HG03432 (cell line): Measurements from ENCODE around the gene CSMD2.
"Not testable (repeated sequence)": the region's sequence is repeated elsewhere in the genome, so short reads cannot be mapped to it uniquely, and the experiment has no call there.

ENCODE experiments used
- ATAC-seq: cut with Tn5 transposase; IDR thresholded peaks from one replicate; pipeline ENCODE4 v1.9.1; 2021; ENCODE audit warnings: mild to moderate bottlenecking, moderate library complexity; ENCODE audit not compliant: unreplicated experiment

CSMD2 gene

DNA sequence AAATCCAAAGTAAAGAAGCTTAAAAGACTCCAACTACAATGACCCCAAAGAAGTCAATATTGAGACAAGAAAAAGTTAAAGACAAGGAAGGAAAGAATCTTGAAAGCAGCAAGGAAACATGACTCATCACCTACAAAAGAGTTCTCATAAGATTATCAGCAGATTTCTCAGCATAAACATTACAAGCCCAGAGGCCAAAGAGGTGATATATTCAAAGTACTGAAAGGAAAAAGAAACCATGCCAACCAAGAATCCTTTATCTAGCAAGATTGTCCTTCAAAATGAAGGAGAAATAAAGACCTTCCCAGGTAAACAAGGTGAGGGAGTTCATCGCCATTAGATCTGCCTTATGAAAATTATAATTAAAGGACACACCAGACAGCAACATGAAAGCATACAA is 49.8 kb downstream of the CSMD2 start:
- ATAC-seq = no peak

DNA sequence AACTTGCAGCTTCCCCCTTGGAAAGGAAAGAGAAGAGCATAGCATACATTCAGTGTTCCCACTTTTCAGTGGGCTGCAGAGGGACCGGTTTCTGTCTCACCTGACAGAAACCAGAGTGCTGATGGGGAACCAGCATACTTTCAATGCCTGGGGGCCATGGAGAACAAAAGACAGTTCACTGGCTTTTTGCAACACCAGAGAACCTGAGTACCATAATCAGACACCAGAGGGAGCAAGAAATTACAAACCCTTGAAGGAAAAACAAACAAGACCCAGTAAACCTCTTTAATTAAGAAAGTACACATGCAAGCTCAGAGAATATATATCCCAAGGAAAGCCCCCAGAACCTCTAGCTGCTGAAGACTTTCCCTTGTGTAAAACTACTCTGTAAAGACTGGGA is 51.1 kb downstream of the CSMD2 start:
- no peak for ATAC-seq

DNA sequence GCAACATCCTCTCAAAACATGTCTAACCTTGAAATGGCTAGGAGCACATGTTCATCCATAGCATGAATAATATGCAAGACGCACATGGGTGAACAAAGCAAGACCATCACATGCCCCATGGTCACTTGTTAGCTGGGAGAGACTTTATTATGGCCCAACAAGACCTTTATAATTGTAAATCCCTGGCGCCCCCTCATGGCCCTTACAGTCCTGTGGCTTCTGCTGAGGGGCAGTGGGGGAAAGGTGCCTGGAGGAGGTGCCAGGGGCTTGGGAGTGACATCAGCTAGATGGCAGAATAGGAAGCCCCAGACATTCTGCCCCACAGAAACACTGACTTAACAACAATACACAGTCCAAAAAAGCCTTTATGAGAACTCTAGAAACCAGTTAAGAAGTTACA is 51.7 kb downstream of the CSMD2 start:
- ATAC-seq = no peak

DNA sequence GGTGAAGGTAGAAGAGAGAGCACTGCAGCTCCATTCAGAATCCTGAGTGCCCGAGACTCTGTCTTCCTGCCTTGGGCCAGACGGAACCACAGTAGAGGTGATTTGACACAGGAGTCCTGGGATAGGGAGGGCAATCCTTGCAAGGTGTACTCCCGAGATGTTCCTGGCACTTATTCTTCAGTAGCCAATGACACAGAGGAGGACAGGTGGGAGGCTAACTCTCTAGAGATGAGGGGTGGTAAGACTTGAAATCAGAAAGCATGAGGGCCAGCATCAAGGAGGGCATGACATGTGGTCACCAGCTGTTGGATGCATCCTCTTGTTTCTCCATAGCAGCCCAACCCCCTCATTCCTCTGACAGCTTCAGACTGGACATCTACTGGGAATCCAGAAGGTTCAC is 56.3 kb downstream of the CSMD2 start:
- ATAC-seq = no peak

DNA sequence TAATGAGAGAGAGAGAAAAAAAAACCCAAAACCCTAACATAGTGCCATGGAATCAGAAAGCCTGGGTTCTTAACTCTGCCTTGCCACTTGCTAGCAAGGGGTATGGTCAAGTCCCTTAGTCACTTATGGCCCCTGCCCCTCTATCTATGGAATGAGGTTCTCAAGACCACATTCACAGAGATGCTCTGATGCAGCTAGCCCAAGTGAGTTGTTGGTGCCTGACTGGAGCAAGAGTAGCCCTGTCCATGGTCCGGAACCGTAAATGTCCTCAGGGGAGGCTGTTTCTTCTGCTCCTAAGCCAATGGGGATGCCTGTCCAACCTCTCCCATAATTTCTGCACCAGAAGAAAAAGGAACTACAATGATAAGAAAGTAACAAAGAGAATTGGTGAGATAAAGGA is 56.8 kb downstream of the CSMD2 start:
- no peak for ATAC-seq

DNA sequence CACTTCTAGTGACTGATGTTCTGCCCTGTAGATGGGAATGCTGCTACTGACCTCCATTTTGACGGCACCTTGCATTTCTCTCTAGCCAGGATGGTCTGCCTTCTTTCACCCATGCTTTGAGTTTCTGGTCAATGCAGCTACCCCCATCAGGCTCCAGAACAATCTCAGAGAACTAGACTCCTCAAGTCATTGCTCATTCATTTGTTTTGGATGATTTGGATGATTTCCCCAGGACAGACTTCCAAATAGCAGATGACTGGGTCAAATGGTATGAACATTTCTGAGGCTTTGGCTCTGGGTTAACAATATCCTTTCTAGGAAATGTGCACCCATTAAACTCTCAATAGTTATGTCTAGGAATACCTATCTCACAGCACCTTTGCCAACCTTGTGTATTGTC is 63.9 kb downstream of the CSMD2 start:
- no peak for ATAC-seq

DNA sequence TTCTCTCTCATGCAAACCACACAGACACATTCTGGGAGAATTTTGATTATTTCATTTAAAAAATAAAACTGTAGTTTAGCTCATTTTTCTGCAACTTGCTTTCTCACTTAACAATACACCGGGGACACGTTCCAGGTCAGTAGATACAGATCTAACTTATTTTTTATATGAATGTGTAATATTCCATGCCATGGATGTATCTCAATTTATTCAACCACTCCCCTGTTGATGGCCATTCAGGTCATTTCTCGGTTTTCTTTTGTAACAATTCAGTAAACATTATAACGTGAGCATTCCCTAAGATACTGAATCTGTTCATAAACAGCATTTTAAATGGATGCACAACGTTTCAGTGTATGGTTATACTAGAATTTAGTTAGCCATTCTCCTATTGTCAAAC is 64.7 kb downstream of the CSMD2 start:
- no peak for ATAC-seq

DNA sequence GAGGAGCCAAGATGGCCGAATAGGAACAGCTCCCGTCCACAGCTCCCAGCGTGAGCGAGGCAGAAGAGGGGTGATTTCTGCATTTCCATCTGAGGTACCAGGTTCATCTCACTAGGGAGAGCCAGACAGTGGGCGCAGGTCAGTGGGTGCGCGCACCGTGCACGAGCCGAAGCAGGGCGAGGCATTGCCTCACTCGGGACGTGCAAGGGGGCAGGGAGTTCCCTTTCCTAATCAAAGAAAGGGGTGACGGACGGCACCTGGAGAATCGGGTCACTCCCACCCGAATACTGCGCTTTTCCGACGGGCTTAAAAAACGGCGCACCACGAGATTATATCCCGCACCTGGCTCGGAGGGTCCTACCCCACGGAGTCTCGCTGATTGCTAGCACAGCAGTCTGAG is 72.6 kb downstream of the CSMD2 start:
- not testable (repeated sequence) for ATAC-seq

DNA sequence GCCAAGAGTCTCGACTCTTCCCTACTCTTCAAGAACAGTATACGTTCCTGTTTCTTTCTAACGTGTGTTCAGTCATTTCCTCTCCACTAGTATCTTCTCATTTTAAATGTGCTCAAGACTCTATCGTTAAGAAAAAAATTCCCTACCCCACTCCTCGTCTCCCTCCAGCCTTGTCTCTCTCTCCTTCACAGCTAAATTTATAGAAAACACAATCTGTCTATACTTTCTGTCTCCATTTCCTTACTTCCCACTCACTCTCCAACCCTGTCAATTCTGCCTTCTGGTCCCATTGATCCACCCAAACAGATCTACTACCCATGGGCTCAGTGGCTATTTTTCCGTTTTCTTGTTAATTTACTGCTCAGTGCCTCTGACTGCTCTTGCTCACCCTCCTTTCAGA is 75.3 kb downstream of the CSMD2 start:
- no peak for ATAC-seq

DNA sequence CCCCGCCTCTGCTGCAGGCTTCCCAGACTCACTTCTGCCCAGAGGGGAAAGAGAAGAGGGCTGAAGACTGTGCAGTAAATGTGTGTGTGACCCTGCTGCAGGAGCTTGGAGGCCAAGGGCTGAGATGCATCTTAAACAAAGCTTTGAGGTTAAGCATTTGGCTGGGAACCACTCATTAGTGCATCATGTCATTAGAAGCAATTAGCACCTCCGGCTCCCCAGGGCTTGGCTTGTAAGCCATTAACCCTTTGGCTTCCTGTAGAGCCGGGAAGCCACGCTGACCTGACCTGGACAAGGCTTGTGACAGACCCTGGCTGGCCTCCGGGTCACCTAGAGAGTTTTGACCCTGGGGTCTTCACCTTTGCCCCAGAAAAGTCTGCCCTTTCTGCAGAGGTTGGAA is 77.0 kb downstream of the CSMD2 start:
- no peak for ATAC-seq

DNA sequence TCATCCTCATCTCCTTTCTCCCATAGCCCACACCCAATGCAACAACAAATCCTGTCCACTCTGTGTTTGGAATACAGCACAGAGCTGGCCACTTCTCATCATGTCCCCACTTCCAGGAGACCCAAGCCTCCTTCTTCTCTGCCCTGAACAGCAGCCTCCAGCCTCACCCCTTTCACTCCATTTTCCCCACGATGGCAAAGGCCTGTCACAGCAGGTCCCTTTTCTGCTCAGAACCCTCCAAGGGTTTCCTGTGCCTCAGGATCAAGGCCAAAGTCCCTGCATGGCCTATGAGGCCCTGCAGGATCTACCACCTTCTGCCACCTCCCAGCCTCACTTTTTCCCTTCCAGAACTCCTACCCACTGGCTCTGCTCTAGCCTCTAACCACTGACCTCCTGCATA is 78.5 kb downstream of the CSMD2 start:
- no peak for ATAC-seq

DNA sequence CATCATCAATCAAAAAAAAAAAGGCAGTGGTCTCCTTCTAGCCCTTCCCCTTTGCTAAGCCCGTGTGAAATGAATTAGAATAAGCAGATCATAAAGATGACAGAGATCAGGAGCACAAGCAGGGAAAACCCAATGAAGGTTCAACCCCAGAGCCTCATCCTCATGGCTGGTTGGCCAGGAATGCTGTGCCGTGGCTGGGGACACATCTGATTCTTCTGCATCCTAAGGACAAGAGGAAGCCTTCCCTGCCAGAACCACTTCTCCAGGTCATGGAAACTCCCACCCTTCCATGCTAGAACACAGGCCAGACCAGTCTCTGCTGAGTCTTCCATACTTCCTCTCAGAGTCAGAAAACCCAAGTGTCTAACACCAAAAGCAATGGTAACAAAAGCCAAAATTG is 81.1 kb downstream of the CSMD2 start:
- ATAC-seq = no peak

DNA sequence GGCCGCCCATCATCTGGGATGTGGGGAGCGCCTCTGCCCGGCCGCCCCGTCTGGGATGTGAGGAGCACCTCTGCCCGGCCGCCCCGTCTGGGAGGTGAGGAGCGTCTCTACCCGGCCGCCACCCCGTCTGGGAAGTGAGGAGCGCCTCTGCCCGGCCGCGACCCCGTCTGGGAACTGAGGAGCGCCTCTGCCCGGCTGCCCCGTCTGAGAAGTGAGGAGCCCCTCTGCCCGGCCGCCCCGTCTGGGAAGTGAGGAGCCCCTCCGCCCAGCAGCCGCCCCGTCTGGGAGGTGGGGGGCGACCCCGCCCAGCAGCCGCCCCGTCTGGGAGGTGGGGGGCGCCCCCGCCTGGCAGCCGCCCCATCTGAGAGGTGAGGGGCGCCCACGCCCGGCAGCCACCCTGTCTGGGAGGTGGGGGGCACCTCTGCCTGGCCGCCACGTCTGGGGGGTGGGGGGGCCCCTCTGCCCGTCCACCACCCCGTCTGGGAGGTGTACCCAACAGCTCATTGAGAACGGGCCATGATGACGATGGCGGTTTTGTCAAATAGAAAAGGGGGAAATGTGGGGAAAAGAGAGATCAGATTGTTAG is 82.9 kb downstream of the CSMD2 start:
- not testable (repeated sequence) for ATAC-seq

DNA sequence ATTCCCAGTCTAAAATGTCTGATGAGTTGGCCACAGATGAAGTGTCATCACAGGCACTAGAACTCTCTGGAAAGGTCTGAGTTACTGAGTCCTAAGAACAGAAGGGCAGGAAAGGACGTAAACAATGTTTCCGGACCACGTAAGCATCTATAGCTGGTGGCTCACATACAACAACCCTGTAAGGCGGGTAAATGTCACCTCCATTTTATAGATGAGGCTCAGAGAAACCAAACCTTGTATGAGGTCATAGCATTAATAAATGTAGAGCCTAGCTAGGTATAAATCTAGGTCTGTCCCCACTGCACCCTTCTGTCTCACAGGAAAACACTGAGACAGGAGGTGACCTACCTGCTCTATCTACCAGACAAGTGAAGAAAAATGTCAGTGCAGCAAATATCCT is 86.6 kb downstream of the CSMD2 start:
- no peak for ATAC-seq

DNA sequence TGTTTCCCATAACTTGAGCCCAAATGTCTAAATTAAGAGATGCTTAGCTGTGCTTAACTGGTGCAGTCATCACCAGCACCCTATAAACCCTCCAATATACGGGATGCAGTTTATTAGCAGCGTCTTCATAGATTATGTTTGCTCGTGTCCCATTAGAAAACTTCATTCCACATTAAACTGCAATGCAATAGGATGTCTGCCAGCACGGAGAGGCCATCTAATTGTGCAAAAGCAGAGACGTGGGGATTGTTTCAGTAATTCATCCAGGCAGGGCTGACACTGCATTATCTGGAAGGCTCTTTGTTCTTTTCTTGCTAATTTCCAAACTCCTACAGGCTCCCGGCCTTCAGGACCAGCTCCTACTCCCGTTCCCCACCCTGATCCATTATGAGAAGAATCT is 89.5 kb downstream of the CSMD2 start:
- no peak for ATAC-seq

DNA sequence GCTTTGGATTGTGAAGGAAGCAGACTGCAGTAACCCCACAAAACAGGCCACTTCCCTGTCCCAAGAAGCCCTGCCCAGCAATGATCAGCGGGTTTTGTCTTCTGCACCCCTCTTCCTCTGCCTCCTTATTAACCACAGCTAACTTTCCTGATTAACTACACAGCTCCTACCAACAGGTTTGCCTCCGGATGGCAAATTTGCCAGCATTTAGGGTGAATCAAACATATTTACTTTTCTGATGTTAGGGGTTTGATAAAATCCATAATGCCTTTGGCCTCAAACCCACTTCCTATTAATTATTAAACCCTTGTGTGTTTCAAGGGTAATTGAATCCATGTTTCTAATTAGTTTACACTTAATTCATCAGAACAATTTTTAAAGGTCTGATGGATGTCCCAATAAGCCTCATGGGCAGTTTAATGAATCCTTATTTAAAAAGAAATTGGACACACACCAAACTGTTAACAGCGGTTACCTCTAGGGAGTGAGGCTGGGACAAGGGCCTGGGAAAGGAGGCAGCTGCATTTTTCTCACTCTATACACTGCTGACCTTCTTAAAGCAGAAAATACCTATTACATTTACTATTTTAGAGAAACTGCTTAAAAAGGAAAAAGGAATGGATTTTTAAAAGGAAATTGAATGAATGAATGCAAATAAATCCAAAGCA is 91.9 kb downstream of the CSMD2 start:
- ATAC-seq = no peak

DNA sequence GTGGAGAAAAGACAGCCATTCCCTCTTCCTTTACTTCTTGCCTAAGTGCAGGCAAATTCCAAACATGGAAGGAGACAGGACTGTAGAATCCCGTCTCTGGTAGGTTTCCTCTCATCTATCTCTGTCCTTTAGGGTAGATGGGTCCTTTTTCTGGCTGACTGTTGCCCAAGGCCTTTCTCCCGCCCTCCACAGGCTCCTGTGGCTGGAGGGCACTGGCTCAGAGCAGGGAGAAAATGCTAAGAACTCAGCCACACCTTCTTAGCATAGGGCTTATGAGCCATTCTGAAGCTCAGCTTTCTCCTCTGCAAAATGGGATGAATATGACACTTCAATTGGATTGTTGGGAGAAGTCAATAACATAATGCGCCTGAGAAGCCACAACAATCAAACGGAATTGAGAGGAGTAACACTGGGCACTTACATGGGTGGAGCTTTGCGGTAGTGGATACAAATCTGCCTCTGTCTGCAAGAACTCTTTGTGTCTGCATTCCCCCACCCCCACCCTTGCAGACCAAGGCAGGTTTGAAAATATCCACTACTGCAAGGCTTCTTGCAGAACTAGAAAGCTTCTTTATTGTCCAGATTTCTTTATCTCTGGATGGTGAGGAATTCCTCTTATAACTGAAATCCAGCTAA is 94.7 kb downstream of the CSMD2 start:
- ATAC-seq = no peak

DNA sequence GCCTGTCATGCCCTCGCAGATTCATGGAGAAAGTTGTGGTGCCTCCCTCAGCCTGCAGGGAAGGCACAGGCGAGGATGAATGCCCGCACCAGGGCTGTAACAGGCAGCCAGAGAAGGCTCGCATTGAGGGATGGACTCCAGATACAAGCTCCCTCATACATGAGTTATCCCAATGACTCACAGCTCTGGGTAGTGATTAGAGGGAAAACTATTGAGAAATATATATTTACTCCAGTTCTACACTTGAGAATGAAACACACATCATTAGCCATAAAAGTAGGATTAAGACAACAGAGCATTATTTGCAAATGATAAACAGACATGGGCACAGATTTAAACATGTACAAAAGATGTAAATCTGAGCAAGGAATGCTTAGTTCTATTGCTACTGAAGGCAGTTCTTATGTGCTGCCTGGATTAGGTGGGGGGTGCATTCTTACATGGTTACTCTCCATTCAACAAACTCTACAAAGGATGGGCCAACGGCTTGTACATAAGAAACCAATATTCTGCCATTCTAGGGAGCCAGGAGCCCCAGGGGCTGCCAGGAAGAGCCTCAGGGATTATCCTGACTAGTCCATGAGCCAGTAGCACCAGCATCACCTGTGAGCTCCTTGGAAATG is 97.9 kb downstream of the CSMD2 start:
- no peak for ATAC-seq

DNA sequence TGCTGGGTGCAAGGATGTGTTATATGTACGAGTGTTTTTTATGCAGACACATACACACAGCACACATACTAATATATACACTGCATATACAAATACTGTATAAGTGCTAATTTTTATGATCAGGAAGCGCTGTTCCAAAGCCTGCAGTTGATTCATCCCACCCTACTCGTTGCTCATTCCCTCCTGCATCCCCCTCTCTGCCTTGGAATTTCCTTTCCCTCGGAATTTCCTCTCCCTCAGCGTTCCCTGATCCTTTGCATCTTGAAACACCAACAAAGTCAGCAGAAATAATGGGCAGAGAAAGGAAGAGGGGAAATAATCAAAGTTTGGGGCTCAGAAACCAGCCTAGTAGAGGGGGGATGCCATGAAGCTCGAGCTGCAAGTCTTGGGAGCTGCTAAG is 98.9 kb downstream of the CSMD2 start:
- no peak for ATAC-seq

DNA sequence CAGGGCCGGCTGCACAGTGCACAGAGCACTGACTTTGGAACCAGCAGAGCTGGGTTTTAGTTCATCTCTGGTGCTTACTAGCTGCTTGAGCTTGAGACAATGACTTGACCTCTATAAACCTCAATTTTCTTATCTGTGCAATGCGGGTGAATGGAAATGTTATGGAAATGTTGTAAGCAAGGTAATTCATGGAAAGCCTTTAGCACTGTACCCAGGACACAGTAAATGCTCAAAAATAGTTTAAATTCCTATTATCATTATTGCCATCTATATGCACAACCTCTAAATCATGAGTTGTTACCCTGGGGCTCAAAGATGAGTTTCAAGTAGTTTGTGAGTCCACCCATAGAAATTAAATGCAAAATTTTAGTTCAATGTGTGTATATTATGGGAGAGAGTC is 99.5 kb downstream of the CSMD2 start:
- no peak for ATAC-seq

DNA sequence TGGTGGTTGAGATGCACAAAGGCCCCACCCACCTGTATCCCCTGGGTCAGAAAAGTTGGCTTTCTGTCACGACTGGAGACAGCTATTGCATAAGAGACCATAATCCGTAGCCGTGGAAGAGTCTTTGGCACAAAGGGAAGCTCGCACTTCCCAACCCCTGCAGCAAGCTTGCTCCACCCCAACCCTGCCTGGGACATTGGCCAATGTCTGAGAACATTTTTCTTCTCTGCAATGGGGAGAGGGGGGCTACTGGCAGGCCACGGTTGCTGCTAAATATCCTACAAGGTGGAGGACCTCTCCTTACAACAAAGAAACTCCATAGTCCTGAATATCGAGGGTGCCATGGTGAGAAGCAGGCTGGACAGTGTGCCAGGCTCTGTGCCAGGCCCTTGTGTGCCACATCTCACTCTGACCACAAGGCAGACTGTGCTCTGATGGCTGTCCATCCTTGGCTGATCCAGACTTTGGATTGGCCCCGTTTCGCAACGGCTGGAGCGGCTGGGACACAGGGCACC is 104.1 kb downstream of the CSMD2 start:
- no peak for ATAC-seq

DNA sequence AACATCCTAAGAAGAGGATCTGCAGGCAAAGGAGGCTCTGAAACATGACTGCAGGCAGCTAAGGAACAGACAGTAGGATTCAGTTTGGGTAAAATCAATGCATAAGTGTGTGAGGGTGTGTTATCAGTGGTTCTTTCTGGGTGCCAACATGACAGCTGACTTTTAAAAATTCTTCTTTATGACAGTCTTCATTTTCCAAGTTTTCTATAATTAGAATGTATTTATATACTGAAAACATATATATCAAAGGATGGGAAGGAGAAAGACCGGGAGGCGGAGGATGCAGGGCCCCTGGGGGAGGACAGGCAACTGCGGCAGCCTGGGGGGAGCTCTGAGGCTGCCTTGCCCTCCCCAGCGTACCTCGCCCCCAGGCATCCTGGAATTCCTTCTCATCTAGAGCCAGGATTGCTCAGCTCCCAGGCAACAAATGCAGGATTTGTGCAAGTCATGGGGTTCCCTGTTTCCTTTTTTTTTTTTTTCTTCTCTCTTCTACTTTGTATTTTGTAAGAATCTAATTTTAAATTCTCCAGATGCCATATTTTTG is 104.8 kb downstream of the CSMD2 start:
- no peak for ATAC-seq
